ENCODE data around the gene PLSCR3.

PLSCR3 gene

GRCh38 chr17:7347630-7348477 is 46.5 kb downstream of the PLSCR3 start:
- no peak for DNase-seq (ENCODE audit: low read depth)

GRCh38 chr17:7346761-7347614 is 47.3 kb downstream of the PLSCR3 start:
- no peak for DNase-seq (ENCODE audit: low read depth)

- DNase-seq (ENCODE audit: low read depth): no peak
Observed at GRCh38 chr17:7343250-7343649, 51.1 kb downstream of the PLSCR3 start.

- no peak for DNase-seq (ENCODE audit: low read depth)
Observed at GRCh38 chr17:7341842-7342241, 52.5 kb downstream of the PLSCR3 start.

GRCh38 chr17:7340179-7340578 is 54.1 kb downstream of the PLSCR3 start:
- DNase-seq (ENCODE audit: low read depth): no peak
